ENCODE results near the gene DPM1.

- TF ChIP-seq, protein P1, sequence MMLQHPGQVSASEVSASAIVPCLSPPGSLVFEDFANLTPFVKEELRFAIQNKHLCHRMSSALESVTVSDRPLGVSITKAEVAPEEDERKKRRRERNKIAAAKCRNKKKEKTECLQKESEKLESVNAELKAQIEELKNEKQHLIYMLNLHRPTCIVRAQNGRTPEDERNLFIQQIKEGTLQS (CRISPR knock-in tag; conservative IDR thresholded peaks at IDR 0.05) = no peak
- no peak for TF ChIP-seq CTCF (IDR thresholded peaks at IDR 0.05)
- no peak for TF ChIP-seq ZNF317 (CRISPR knock-in tag; IDR thresholded peaks at IDR 0.05; ENCODE audit: borderline replicate concordance, low read depth)
- TF ChIP-seq JUN (CRISPR knock-in tag; IDR thresholded peaks at IDR 0.05) = no peak
- TF ChIP-seq E2F1 (CRISPR knock-in tag; IDR thresholded peaks at IDR 0.05) = no peak
- no peak for TF ChIP-seq ATF2 (CRISPR knock-in tag; IDR thresholded peaks at IDR 0.05; ENCODE audit: borderline replicate concordance, low read depth)
- no peak for TF ChIP-seq TP53 (CRISPR knock-in tag; IDR thresholded peaks at IDR 0.05)
- no peak for TF ChIP-seq ESRRA (CRISPR knock-in tag; IDR thresholded peaks at IDR 0.05; ENCODE audit: borderline replicate concordance)
- TF ChIP-seq MAX (CRISPR knock-in tag; IDR thresholded peaks at IDR 0.05) = no peak
Observed at GRCh38 chr20:51002633-51003032, 44.3 kb upstream of the DPM1 start.

Measured in WTC11 (cell line).